Measurements from ENCODE around the gene RRP12.

DNA sequence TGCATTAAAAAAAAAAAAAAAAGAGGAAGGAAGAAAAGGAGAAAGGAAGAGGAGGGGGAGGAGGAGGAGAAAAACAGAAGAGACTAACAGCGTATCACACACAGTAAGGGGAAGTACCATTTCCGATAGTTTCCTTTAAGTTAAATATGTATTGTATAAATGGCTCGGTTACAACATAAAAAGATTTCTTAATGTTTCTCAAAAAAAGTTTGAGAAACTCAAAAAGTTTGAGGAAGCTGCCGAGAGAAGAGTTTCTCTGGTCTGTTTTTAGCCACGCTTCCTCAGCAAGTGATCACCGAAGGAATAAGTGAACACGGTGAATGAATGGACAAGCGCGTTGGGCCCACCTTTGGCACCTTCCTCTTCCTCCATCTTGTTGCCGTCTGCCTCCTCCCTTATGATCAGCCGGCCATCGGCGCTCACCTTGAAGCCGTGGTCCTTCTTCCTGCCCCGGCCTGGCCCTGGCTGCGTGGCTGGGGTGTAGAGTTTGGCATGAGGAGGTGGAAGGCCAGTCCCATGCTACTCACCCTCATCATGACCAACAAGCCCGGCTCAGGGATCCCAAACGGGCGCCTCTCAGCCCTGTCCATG, 35.3 kb downstream of the RRP12 start:
- TF ChIP-seq CTCF (conservative IDR thresholded peaks at IDR 0.05; ENCODE audit: low read depth, low read length), result no peak
- TF ChIP-seq EZH2 (IDR thresholded peaks at IDR 0.05; ENCODE audit: low read length, unreplicated experiment), result no peak
- TF ChIP-seq EZH2phosphoT487 (IDR thresholded peaks at IDR 0.05; ENCODE audit: borderline replicate concordance, low read length), result no peak

Data from PC-3 (cell line).